DOHH2 (cell line): ENCODE results near the gene PLA2G4E.

ENCODE experiments used
- H3F3A ChIP-seq: fragments of 200-600 bp; sonication (generic), shearing (Covaris generic); 2 replicates; pipeline ENCODE4 v1.6.0; 2016; ENCODE audit warnings: antibody characterized with exemption, mild to moderate bottlenecking; ENCODE audit not compliant: control insufficient read depth, insufficient read depth
- H3K27ac ChIP-seq: fragments of 200-600 bp; sonication (generic); 2 replicates; pipeline ENCODE4 v1.5.1; 2014; ENCODE audit warnings: low read depth, mild to moderate bottlenecking, low read length, moderate library complexity
- H3K27me3 ChIP-seq: fragments of 200-600 bp; sonication (generic); 2 replicates; pipeline ENCODE4 v1.6.1; 2014; ENCODE audit warnings: mild to moderate bottlenecking, low read length, mixed read lengths; ENCODE audit not compliant: control insufficient read depth
- H3K36me3 ChIP-seq: fragments of 200-600 bp; sonication (generic); 2 replicates; pipeline ENCODE4 v1.6.1; 2014; ENCODE audit warnings: mild to moderate bottlenecking, low read length, moderate library complexity, mixed read lengths; ENCODE audit not compliant: control insufficient read depth
- H3K4me1 ChIP-seq: fragments of 200-600 bp; sonication (generic); 2 replicates; pipeline ENCODE4 v1.6.1; 2014; ENCODE audit warnings: mild to moderate bottlenecking, low read length, mixed read lengths; ENCODE audit not compliant: control insufficient read depth
- H3K4me2 ChIP-seq: fragments of 200-600 bp; sonication (generic); 2 replicates; pipeline ENCODE4 v1.6.0; 2014; ENCODE audit warnings: mild to moderate bottlenecking, low read length, moderate library complexity
- H3K4me3 ChIP-seq: fragments of 200-600 bp; sonication (generic); 2 replicates; pipeline ENCODE4 v1.5.1; 2014; ENCODE audit warnings: mild to moderate bottlenecking, low read length, mixed read lengths
- H3K79me2 ChIP-seq: fragments of 200-600 bp; sonication (generic); 2 replicates; pipeline ENCODE4 v1.6.1; 2014; ENCODE audit warnings: mild to moderate bottlenecking, low read length, mixed read lengths; ENCODE audit not compliant: control insufficient read depth
- H3K9me2 ChIP-seq: fragments of 200-600 bp; sonication (generic); replicated peaks from 2 replicates; pipeline ENCODE4 v1.6.1; 2014; ENCODE audit warnings: mild to moderate bottlenecking, low read length, mixed read lengths; ENCODE audit not compliant: control insufficient read depth
- H3K9me3 ChIP-seq: fragments of 200-600 bp; sonication (generic); 2 replicates; pipeline ENCODE4 v1.6.1; 2014; ENCODE audit warnings: antibody characterized with exemption, low read length, mixed read lengths; ENCODE audit not compliant: control insufficient read depth, insufficient read depth
- H4K20me1 ChIP-seq: fragments of 200-600 bp; sonication (generic); 2 replicates; pipeline ENCODE4 v1.6.0; 2014; ENCODE audit warnings: low read depth, mild to moderate bottlenecking, antibody characterized with exemption, low read length, moderate library complexity; ENCODE audit not compliant: control insufficient read depth, insufficient read depth
- EZH2phosphoT487 ChIP-seq: fragments of 200-600 bp; sonication (generic); IDR thresholded peaks from 2 replicates; pipeline ENCODE4 v1.6.1; 2017; ENCODE audit warnings: borderline replicate concordance, mild to moderate bottlenecking, antibody characterized with exemption, low read length, moderate library complexity, mixed read lengths
- TF ChIP-seq, protein P1 (sequence below): fragments of 200-600 bp; sonication (generic); IDR thresholded peaks from one replicate; pipeline ENCODE4 v1.5.1; 2014; ENCODE audit warnings: antibody characterized with exemption, mild to moderate bottlenecking, low read depth, low read length; ENCODE audit not compliant: poor library complexity, severe bottlenecking

PLA2G4E gene

DNA sequence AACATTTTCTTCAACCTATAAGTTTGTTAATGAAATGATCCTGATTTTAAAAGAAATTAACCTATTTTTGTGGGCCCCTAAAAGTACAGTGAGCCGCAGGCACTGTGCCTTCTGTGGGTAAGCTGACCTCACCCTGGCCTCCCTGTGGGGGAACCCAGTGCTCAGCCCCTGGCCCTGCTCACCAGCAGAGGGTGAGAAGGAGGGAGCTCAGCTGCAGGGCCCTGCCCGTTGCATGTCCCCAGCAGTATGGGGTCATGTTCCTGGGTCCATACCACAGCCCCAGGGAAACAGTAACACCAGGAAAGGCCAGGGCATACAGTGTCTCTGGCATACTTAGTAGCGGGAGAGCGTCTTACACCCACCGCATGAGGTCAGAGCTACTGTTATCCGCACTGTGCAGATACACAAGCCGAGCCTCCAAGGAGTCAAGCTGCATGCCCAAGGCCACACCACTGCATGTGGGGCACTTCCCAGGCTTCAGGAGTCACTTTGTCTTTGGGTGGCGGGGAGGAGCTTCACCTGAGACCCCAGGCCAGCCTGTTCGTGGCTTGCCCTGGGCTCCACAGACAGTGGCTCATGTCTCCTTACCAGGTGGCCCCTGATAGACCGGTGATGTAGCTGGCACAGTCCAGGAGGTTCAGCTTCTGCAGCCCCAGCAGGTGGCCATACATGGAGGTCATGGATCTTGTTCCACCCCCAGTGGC is 25.9 kb downstream of the PLA2G4E start:
- Histone ChIP-seq H3K9me2 (no peaks in the 10 kb centered on the region), H4K20me1 (no peaks in the 10 kb centered on the region), H3F3A (no peaks in the 10 kb centered on the region), H3K27ac (no peak overlapping the region), H3K4me3 (no peak overlapping the region), H3K4me1 (no peaks in the 10 kb centered on the region; the same call in 1 of the 2 replicates), H3K9me3 (no peaks in the 10 kb centered on the region), H3K79me2 (no peaks in the 10 kb centered on the region), H3K27me3 (no peaks in the 10 kb centered on the region), H3K36me3 (no peaks in the 10 kb centered on the region), H3K4me2 (no peak overlapping the region)
- no peak for TF ChIP-seq EZH2phosphoT487
- TF ChIP-seq, protein P1, sequence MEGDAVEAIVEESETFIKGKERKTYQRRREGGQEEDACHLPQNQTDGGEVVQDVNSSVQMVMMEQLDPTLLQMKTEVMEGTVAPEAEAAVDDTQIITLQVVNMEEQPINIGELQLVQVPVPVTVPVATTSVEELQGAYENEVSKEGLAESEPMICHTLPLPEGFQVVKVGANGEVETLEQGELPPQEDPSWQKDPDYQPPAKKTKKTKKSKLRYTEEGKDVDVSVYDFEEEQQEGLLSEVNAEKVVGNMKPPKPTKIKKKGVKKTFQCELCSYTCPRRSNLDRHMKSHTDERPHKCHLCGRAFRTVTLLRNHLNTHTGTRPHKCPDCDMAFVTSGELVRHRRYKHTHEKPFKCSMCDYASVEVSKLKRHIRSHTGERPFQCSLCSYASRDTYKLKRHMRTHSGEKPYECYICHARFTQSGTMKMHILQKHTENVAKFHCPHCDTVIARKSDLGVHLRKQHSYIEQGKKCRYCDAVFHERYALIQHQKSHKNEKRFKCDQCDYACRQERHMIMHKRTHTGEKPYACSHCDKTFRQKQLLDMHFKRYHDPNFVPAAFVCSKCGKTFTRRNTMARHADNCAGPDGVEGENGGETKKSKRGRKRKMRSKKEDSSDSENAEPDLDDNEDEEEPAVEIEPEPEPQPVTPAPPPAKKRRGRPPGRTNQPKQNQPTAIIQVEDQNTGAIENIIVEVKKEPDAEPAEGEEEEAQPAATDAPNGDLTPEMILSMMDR, result no peak

GRCh38 chr15:41994171-41994650 is 26.6 kb downstream of the PLA2G4E start:
- H4K20me1 ChIP-seq, result no peaks in the 10 kb centered on the region
- no peaks in the 10 kb centered on the region for H3K9me2 ChIP-seq
- no peaks in the 10 kb centered on the region for H3K36me3 ChIP-seq
- H3K9me3 ChIP-seq, result no peaks in the 10 kb centered on the region
- no peak overlapping the region for H3K4me3 ChIP-seq
- H3F3A ChIP-seq, result no peaks in the 10 kb centered on the region
- no peak for TF ChIP-seq EZH2phosphoT487
- TF ChIP-seq, protein P1, result no peak
- H3K79me2 ChIP-seq, result no peaks in the 10 kb centered on the region
- H3K4me2 ChIP-seq, result no peak overlapping the region
- no peaks in the 10 kb centered on the region for H3K27me3 ChIP-seq
- H3K4me1 ChIP-seq, result no peaks in the 10 kb centered on the region; the same call in 1 of the 2 replicates
- H3K27ac ChIP-seq, result no peak overlapping the region

GRCh38 chr15:41993472-41994170 is 27.2 kb downstream of the PLA2G4E start:
- Histone ChIP-seq H3K27me3 (no peaks in the 10 kb centered on the region), H3K36me3 (no peaks in the 10 kb centered on the region), H3K9me2 (no peaks in the 10 kb centered on the region), H3K4me2 (no peak overlapping the region), H3K4me1 (no peaks in the 10 kb centered on the region), H3K27ac (no peak overlapping the region), H3K4me3 (no peak overlapping the region), H3F3A (no peaks in the 10 kb centered on the region), H3K9me3 (no peaks in the 10 kb centered on the region), H4K20me1 (no peaks in the 10 kb centered on the region), H3K79me2 (no peaks in the 10 kb centered on the region)
- TF ChIP-seq, protein P1, result no peak
- TF ChIP-seq EZH2phosphoT487, result no peak
